SK-N-SH (cell line): ENCODE data around the gene TSC2.

Experiments
- RAD21 ChIP-seq: IDR thresholded peaks from 2 replicates; pipeline ENCODE4 v1.6.1; 2012; ENCODE audit warnings: mild to moderate bottlenecking, low read length
- SMC3 ChIP-seq: IDR thresholded peaks from 2 replicates; pipeline ENCODE4 v1.6.1; 2012; ENCODE audit warnings: low read depth, low read length, improper control_type of control experiment
- TEAD4 ChIP-seq: IDR thresholded peaks from 2 replicates; pipeline ENCODE4 v1.4.0; 2012; ENCODE audit warnings: mild to moderate bottlenecking, borderline replicate concordance; ENCODE audit not compliant: insufficient read depth

- TF ChIP-seq TEAD4 = no peak
- TF ChIP-seq RAD21 = no peak
- TF ChIP-seq SMC3 = no peak
Observed at GRCh38 chr16:2028620-2029220, 19.1 kb upstream of the TSC2 start.
